ENCODE measurements around the gene TOP2B.

The TOP2B gene

GRCh38 chr3:25554376-25554775 is 110.3 kb downstream of the TOP2B start:
- H3K36me3 ChIP-seq = no peaks in the 10 kb centered on the region
- TF ChIP-seq CTCF (IDR thresholded peaks at IDR 0.05; ENCODE audit: low read depth, low read length) = no peak
- no peak overlapping the region for H3K27ac ChIP-seq
- H3K4me3 ChIP-seq (ENCODE audit: low read depth, low read length) = no peak overlapping the region
- no peak for DNase-seq
- H3K27me3 ChIP-seq (ENCODE audit: insufficient read depth, low read depth, severe bottlenecking) = no peaks in the 10 kb centered on the region
- H3K9me3 ChIP-seq (ENCODE audit: severe bottlenecking) = no peaks in the 10 kb centered on the region

GRCh38 chr3:25552251-25552650 is 112.5 kb downstream of the TOP2B start:
- Histone ChIP-seq H3K27ac (no peak overlapping the region), H3K4me3 (ENCODE audit: low read depth, low read length) (no peak overlapping the region), H3K27me3 (ENCODE audit: insufficient read depth, low read depth, severe bottlenecking) (no peaks in the 10 kb centered on the region), H3K36me3 (no peaks in the 10 kb centered on the region), H3K9me3 (ENCODE audit: severe bottlenecking) (no peaks in the 10 kb centered on the region)
- TF ChIP-seq CTCF (IDR thresholded peaks at IDR 0.05; ENCODE audit: low read depth, low read length) = no peak
- no peak for DNase-seq

- TF ChIP-seq CTCF (IDR thresholded peaks at IDR 0.05; ENCODE audit: low read depth, low read length) = no peak
- no peak overlapping the region for H3K27ac ChIP-seq
- H3K4me3 ChIP-seq (ENCODE audit: low read depth, low read length) = no peak overlapping the region
- no peak for DNase-seq
- peaks cover 3% of the 10 kb centered on the region for H3K9me3 ChIP-seq (ENCODE audit: severe bottlenecking)
- H3K36me3 ChIP-seq = no peaks in the 10 kb centered on the region
- no peaks in the 10 kb centered on the region for H3K27me3 ChIP-seq (ENCODE audit: insufficient read depth, low read depth, severe bottlenecking)
These were observed 115.9 kb downstream of the TOP2B start for GRCh38 chr3:25548836-25549235.

- DNase-seq = no peak
- Histone ChIP-seq H3K36me3 (no peaks in the 10 kb centered on the region), H3K27me3 (ENCODE audit: insufficient read depth, low read depth, severe bottlenecking) (no peaks in the 10 kb centered on the region), H3K4me3 (ENCODE audit: low read depth, low read length) (no peak overlapping the region), H3K9me3 (ENCODE audit: severe bottlenecking) (peaks cover 3% of the 10 kb centered on the region), H3K27ac (no peak overlapping the region)
- no peak for TF ChIP-seq CTCF (IDR thresholded peaks at IDR 0.05; ENCODE audit: low read depth, low read length)
These were observed 116.6 kb downstream of the TOP2B start for GRCh38 chr3:25547943-25548674.

Data from WERI-Rb-1 (cell line).